Measurements from ENCODE around the gene NME7.
"Not testable (repeated sequence)": the region's sequence is repeated elsewhere in the genome, so short reads cannot be mapped to it uniquely, and the experiment has no call there.

Gene NME7

GRCh38 chr1:169202791-169203665 lies 164.6 kb downstream of the NME7 start:
- H3K27ac ChIP-seq (ENCODE audit: insufficient read depth, low read depth, low read length, poor library complexity, severe bottlenecking) = no peak overlapping the region
- WGBS, 2 experiments = 92 to 97% methylated on average over 3 of the region's 3 CpGs
- H3K27me3 ChIP-seq (ENCODE audit: control insufficient read depth, insufficient read depth, low read length, poor library complexity, severe bottlenecking) = no peaks in the 10 kb centered on the region
- no peak overlapping the region for H3K4me3 ChIP-seq (ENCODE audit: insufficient read depth, low read depth, low read length)
- no peaks in the 10 kb centered on the region for H3K36me3 ChIP-seq (ENCODE audit: control insufficient read depth, insufficient read depth, low read length)
- peaks cover 4% of the 10 kb centered on the region for H3K4me1 ChIP-seq (ENCODE audit: control insufficient read depth, insufficient read depth, low read length)
- H3K9me3 ChIP-seq (ENCODE audit: control insufficient read depth, low read length) = no peaks in the 10 kb centered on the region

GRCh38 chr1:169201084-169201619 lies 166.4 kb downstream of the NME7 start:
- Histone ChIP-seq H3K27ac (ENCODE audit: insufficient read depth, low read depth, low read length, poor library complexity, severe bottlenecking) (no peak overlapping the region), H3K9me3 (ENCODE audit: control insufficient read depth, low read length) (no peaks in the 10 kb centered on the region)
- WGBS, 2 experiments = 96 to 97% methylated on average over 4 to 5 of the region's 5 CpGs

GRCh38 chr1:169200319-169200718 lies 167.3 kb downstream of the NME7 start:
- H3K4me1 ChIP-seq (ENCODE audit: control insufficient read depth, insufficient read depth, low read length) = peaks cover 4% of the 10 kb centered on the region
- no peaks in the 10 kb centered on the region for H3K36me3 ChIP-seq (ENCODE audit: control insufficient read depth, insufficient read depth, low read length)
- H3K27me3 ChIP-seq (ENCODE audit: control insufficient read depth, insufficient read depth, low read length, poor library complexity, severe bottlenecking) = no peaks in the 10 kb centered on the region
- no peak overlapping the region for H3K27ac ChIP-seq (ENCODE audit: insufficient read depth, low read depth, low read length, poor library complexity, severe bottlenecking)
- no peak overlapping the region for H3K4me3 ChIP-seq (ENCODE audit: insufficient read depth, low read depth, low read length)
- H3K9me3 ChIP-seq (ENCODE audit: control insufficient read depth, low read length) = no peaks in the 10 kb centered on the region

More at GRCh38 chr1:169201084-169201619, 166.4 kb downstream of the NME7 start:
- Histone ChIP-seq H3K4me3 (ENCODE audit: insufficient read depth, low read depth, low read length) (no peak overlapping the region), H3K4me1 (ENCODE audit: control insufficient read depth, insufficient read depth, low read length) (peaks cover 4% of the 10 kb centered on the region), H3K36me3 (ENCODE audit: control insufficient read depth, insufficient read depth, low read length) (no peaks in the 10 kb centered on the region), H3K27me3 (ENCODE audit: control insufficient read depth, insufficient read depth, low read length, poor library complexity, severe bottlenecking) (no peaks in the 10 kb centered on the region)

GRCh38 chr1:169196581-169196980 lies 171.0 kb downstream of the NME7 start:
- no peak overlapping the region for H3K4me3 ChIP-seq (ENCODE audit: insufficient read depth, low read depth, low read length)
- no peaks in the 10 kb centered on the region for H3K36me3 ChIP-seq (ENCODE audit: control insufficient read depth, insufficient read depth, low read length)

GRCh38 chr1:169196161-169196560 lies 171.4 kb downstream of the NME7 start:
- Histone ChIP-seq H3K4me1 (ENCODE audit: control insufficient read depth, insufficient read depth, low read length) (peaks cover 4% of the 10 kb centered on the region), H3K36me3 (ENCODE audit: control insufficient read depth, insufficient read depth, low read length) (no peaks in the 10 kb centered on the region), H3K4me3 (ENCODE audit: insufficient read depth, low read depth, low read length) (no peak overlapping the region), H3K27ac (ENCODE audit: insufficient read depth, low read depth, low read length, poor library complexity, severe bottlenecking) (no peak overlapping the region), H3K27me3 (ENCODE audit: control insufficient read depth, insufficient read depth, low read length, poor library complexity, severe bottlenecking) (no peaks in the 10 kb centered on the region), H3K9me3 (ENCODE audit: control insufficient read depth, low read length) (no peaks in the 10 kb centered on the region)
- 90 to 98% methylated on average over 3 of the region's 3 CpGs for WGBS, 2 experiments

More at GRCh38 chr1:169196581-169196980, 171.0 kb downstream of the NME7 start:
- no peak overlapping the region for H3K27ac ChIP-seq (ENCODE audit: insufficient read depth, low read depth, low read length, poor library complexity, severe bottlenecking)
- H3K9me3 ChIP-seq (ENCODE audit: control insufficient read depth, low read length) = no peaks in the 10 kb centered on the region
- H3K4me1 ChIP-seq (ENCODE audit: control insufficient read depth, insufficient read depth, low read length) = peaks cover 4% of the 10 kb centered on the region
- no peaks in the 10 kb centered on the region for H3K27me3 ChIP-seq (ENCODE audit: control insufficient read depth, insufficient read depth, low read length, poor library complexity, severe bottlenecking)
- 97 to 100% methylated on average over 3 of the region's 3 CpGs for WGBS, 2 experiments

- no peaks in the 10 kb centered on the region for H3K36me3 ChIP-seq (ENCODE audit: control insufficient read depth, insufficient read depth, low read length)
- no peak overlapping the region for H3K4me3 ChIP-seq (ENCODE audit: insufficient read depth, low read depth, low read length)
- no peaks in the 10 kb centered on the region for H3K9me3 ChIP-seq (ENCODE audit: control insufficient read depth, low read length)
- H3K27ac ChIP-seq (ENCODE audit: insufficient read depth, low read depth, low read length, poor library complexity, severe bottlenecking) = no peak overlapping the region
- WGBS, 2 experiments = 86 to 95% methylated on average over 3 of the region's 4 CpGs
- no peaks in the 10 kb centered on the region for H3K4me1 ChIP-seq (ENCODE audit: control insufficient read depth, insufficient read depth, low read length)
- H3K27me3 ChIP-seq (ENCODE audit: control insufficient read depth, insufficient read depth, low read length, poor library complexity, severe bottlenecking) = no peaks in the 10 kb centered on the region
Observed at GRCh38 chr1:169193191-169193850, 174.3 kb downstream of the NME7 start.

GRCh38 chr1:169186106-169186505 lies 181.5 kb downstream of the NME7 start:
- no peaks in the 10 kb centered on the region for H3K36me3 ChIP-seq (ENCODE audit: control insufficient read depth, insufficient read depth, low read length)
- WGBS, 2 experiments = 57 to 86% methylated on average over 1 of the region's 1 CpG
- H3K4me1 ChIP-seq (ENCODE audit: control insufficient read depth, insufficient read depth, low read length) = no peaks in the 10 kb centered on the region

GRCh38 chr1:169184812-169185211 lies 182.8 kb downstream of the NME7 start:
- 0 to 4% methylated on average over 1 of the region's 1 CpG for WGBS, 2 experiments
- Histone ChIP-seq H3K27ac (ENCODE audit: insufficient read depth, low read depth, low read length, poor library complexity, severe bottlenecking) (no peak overlapping the region), H3K4me3 (ENCODE audit: insufficient read depth, low read depth, low read length) (no peak overlapping the region), H3K9me3 (ENCODE audit: control insufficient read depth, low read length) (no peaks in the 10 kb centered on the region), H3K36me3 (ENCODE audit: control insufficient read depth, insufficient read depth, low read length) (no peaks in the 10 kb centered on the region), H3K27me3 (ENCODE audit: control insufficient read depth, insufficient read depth, low read length, poor library complexity, severe bottlenecking) (no peaks in the 10 kb centered on the region), H3K4me1 (ENCODE audit: control insufficient read depth, insufficient read depth, low read length) (no peaks in the 10 kb centered on the region)

More at GRCh38 chr1:169186106-169186505, 181.5 kb downstream of the NME7 start:
- Histone ChIP-seq H3K9me3 (ENCODE audit: control insufficient read depth, low read length) (no peaks in the 10 kb centered on the region), H3K4me3 (ENCODE audit: insufficient read depth, low read depth, low read length) (no peak overlapping the region), H3K27me3 (ENCODE audit: control insufficient read depth, insufficient read depth, low read length, poor library complexity, severe bottlenecking) (no peaks in the 10 kb centered on the region), H3K27ac (ENCODE audit: insufficient read depth, low read depth, low read length, poor library complexity, severe bottlenecking) (no peak overlapping the region)

- Histone ChIP-seq H3K4me1 (ENCODE audit: control insufficient read depth, insufficient read depth, low read length) (no peaks in the 10 kb centered on the region), H3K4me3 (ENCODE audit: insufficient read depth, low read depth, low read length) (no peak overlapping the region), H3K27me3 (ENCODE audit: control insufficient read depth, insufficient read depth, low read length, poor library complexity, severe bottlenecking) (no peaks in the 10 kb centered on the region), H3K36me3 (ENCODE audit: control insufficient read depth, insufficient read depth, low read length) (no peaks in the 10 kb centered on the region), H3K27ac (ENCODE audit: insufficient read depth, low read depth, low read length, poor library complexity, severe bottlenecking) (no peak overlapping the region), H3K9me3 (ENCODE audit: control insufficient read depth, low read length) (no peaks in the 10 kb centered on the region)
- 92 to 94% methylated on average over 3 of the region's 3 CpGs for WGBS, 2 experiments
Observed at GRCh38 chr1:169180174-169180573, 187.4 kb downstream of the NME7 start.

- H3K27me3 ChIP-seq (ENCODE audit: control insufficient read depth, insufficient read depth, low read length, poor library complexity, severe bottlenecking); H3K27ac ChIP-seq (ENCODE audit: insufficient read depth, low read depth, low read length, poor library complexity, severe bottlenecking); H3K4me3 ChIP-seq (ENCODE audit: insufficient read depth, low read depth, low read length); H3K9me3 ChIP-seq (ENCODE audit: control insufficient read depth, low read length); H3K4me1 ChIP-seq (ENCODE audit: control insufficient read depth, insufficient read depth, low read length); H3K36me3 ChIP-seq (ENCODE audit: control insufficient read depth, insufficient read depth, low read length): not testable (repeated sequence)
- WGBS, 2 experiments = 94% methylated on average over 2 to 3 of the region's 3 CpGs
Observed at GRCh38 chr1:169179431-169179830, 188.2 kb downstream of the NME7 start.
